Cardiac fibroblast (primary cell): Measurements from ENCODE around the gene DMBT1.

Source experiments
- DNase-seq, 2 donors: peaks; one replicate each; pipeline versions ENCODE4 v3.0.0 to v3.0.0-alpha.2; 2010; ENCODE audit warnings: low read depth in 2 of 2
- H3K4me3 ChIP-seq, 2 donors: replicated peaks in 1 of 2; 1 replicate in 1 of 2; 2 replicates in 1 of 2; pipeline ENCODE4 v1.5.1; 2011; ENCODE audit warnings: low read depth in 2 of 2, low read length in 2 of 2, mild to moderate bottlenecking in 2 of 2, moderate library complexity in 1 of 2
- TF ChIP-seq, protein P1 (sequence below): IDR thresholded peaks from one replicate; pipeline ENCODE4 v1.5.1; 2011; ENCODE audit warnings: low read depth, mild to moderate bottlenecking, low read length, inconsistent platforms

DMBT1 gene

GRCh38 chr10:122544493-122544892 is 16.1 kb upstream of the DMBT1 start:
- no peak for DNase-seq
- H3K4me3 ChIP-seq, result no peak overlapping the region
- TF ChIP-seq, protein P1, sequence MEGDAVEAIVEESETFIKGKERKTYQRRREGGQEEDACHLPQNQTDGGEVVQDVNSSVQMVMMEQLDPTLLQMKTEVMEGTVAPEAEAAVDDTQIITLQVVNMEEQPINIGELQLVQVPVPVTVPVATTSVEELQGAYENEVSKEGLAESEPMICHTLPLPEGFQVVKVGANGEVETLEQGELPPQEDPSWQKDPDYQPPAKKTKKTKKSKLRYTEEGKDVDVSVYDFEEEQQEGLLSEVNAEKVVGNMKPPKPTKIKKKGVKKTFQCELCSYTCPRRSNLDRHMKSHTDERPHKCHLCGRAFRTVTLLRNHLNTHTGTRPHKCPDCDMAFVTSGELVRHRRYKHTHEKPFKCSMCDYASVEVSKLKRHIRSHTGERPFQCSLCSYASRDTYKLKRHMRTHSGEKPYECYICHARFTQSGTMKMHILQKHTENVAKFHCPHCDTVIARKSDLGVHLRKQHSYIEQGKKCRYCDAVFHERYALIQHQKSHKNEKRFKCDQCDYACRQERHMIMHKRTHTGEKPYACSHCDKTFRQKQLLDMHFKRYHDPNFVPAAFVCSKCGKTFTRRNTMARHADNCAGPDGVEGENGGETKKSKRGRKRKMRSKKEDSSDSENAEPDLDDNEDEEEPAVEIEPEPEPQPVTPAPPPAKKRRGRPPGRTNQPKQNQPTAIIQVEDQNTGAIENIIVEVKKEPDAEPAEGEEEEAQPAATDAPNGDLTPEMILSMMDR, result no peak

- no peak overlapping the region for H3K4me3 ChIP-seq
- TF ChIP-seq, protein P1, result no peak
- DNase-seq, result no peak
Observed at GRCh38 chr10:122546242-122546641, 14.3 kb upstream of the DMBT1 start.

DNA sequence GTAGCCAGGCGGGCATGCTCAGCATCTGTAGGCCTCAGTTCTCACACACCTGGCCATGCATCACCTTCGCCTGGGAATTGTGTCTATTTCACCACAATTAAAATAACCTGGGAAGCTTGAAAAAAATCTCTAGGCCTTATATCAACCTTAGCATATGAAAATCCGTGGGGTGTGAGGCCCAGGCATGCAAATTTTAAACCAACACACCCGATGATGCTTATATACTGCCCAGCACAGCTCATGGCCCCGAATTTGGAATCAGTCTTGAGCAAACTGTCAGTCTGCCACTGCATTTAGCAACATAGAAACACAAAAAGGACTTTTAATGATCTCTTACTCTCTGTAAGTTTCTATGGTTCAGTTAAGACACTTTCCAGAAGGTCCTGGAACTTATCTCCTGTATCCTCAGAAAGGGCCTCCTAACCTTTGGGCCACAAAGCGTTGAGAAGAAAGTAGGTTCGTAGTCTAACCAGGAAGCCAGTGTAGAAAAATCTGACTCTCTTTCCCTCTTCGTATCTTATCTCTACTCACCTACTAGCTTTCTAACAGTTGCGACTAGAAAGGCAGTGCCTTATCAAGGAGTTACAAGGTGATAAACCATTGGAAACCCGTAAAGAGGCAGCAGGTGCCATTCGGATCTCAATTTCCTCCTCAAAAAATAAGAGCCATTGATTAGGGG is 12.0 kb upstream of the DMBT1 start:
- TF ChIP-seq, protein P1, result no peak
- H3K4me3 ChIP-seq, result no peak overlapping the region
- DNase-seq, result no peak

DNA sequence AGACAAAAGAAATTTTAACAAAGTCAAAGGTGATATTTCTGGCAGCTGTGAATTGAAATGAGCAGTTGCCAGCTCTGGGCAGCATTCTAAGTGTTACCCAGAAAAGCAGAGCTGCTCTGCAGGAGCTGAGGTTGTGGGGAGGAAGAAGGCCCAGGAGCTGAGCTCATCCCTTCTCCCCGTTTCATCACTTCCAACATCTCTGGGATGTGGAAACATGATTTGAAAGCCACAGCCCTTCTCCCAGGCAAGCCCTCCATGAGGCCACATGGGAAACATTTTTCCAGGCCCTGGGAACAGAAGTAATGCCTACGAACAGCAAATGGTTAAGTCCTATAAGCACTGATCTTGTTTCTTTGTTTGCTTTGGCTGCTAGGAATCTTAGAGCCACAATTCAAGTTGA is 10.9 kb upstream of the DMBT1 start:
- TF ChIP-seq, protein P1, result no peak
- no peak overlapping the region for H3K4me3 ChIP-seq
- no peak for DNase-seq

DNA sequence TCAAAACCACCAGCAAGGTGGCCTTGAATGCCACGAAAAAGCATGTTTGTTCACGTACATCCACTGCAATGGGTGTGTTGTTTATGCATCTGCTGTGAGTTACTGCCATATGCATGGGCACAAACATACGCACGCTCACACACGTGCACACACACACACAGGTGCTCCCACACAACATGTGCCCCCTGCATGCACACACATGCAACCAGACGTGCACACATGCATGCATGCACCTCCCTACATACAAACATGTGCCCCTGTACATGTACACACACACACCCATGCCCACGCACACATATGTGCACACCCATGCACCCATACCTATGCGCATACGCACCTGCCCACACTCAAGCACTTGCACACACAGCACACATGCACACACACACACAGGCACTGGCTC is 10.1 kb upstream of the DMBT1 start:
- no peak for DNase-seq
- TF ChIP-seq, protein P1, result no peak

DNA sequence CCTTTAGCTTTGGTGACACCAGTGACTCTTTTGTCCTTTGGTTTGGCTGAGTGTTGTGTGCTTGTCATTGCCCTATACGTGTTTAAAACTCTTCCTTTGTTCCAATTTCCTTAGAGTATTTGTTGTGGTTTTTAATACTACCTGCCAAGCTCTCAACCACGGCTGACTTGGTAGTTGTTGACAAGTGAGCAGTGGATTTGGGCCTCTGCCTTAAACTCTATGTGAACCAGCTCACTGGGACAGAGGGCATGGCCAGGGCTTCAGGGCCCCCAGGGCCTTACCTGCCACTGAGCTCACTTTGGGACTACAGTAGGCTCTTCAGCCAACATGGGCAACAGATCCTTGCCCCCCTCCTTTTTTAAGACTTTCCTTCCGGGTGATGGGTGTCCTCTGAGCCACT is 9.6 kb upstream of the DMBT1 start:
- DNase-seq, result no peak
- H3K4me3 ChIP-seq, result no peak overlapping the region
- TF ChIP-seq, protein P1, result no peak

More for the DNA sequence above, 10.1 kb upstream of the DMBT1 start:
- H3K4me3 ChIP-seq, result no peak overlapping the region

- TF ChIP-seq, protein P1, result no peak
- H3K4me3 ChIP-seq, result no peak overlapping the region
- DNase-seq, result no peak
Observed at GRCh38 chr10:122551450-122551849, 9.1 kb upstream of the DMBT1 start.
